Adipose tissue (tissue), 3 donors: ENCODE results near the gene PARP16. TPM values are rescaled to one million over a fixed set of nuclear protein-coding genes. Genes with fewer than 3 reads are reported as not detected.

ENCODE experiments used
- H3K27ac ChIP-seq: one replicate; pipeline ENCODE4 v1.5.1; 2013; ENCODE audit warnings: low read depth, low read length
- WGBS, 3 donors: extraction: QIAGEN DNeasy Blood & Tissue Kit; methylation state at CpG; one replicate each; pipeline ENCODE4 v1.1.7; 2013; 5-methylcytosine and 5-hydroxymethylcytosine counted together
- polyA plus RNA-seq, 3 donors: library from polyadenylated mRNA; stranded (reverse); fragments of 200-250 nt; gene quantifications; one replicate each; pipeline ENCODE4 v1.2.3, GENCODE V29; 2013
- donor health status: healthy with polysubstance abuse.
- donor health status: Bipolar disorder and iron deficiency.
- donor health status: healthy.

Gene PARP16
- polyA plus RNA-seq, 3 donors, result 5.6 to 9.3 (median 6.8) TPM

- 77 to 84% (median 82%) methylated on average over 10 of the region's 10 CpGs for WGBS, 3 donors
- H3K27ac ChIP-seq, result no peak overlapping the region
Measured at GRCh38 chr15:65217526-65218482, 68.9 kb downstream of the PARP16 start.

- H3K27ac ChIP-seq, result no peak overlapping the region
Measured at GRCh38 chr15:65215496-65215895, 71.2 kb downstream of the PARP16 start.

- H3K27ac ChIP-seq, result no peak overlapping the region
- 67 to 85% (median 72%) methylated on average over 4 of the region's 4 CpGs for WGBS, 3 donors
Measured at GRCh38 chr15:65214010-65214409, 72.7 kb downstream of the PARP16 start.

DNA sequence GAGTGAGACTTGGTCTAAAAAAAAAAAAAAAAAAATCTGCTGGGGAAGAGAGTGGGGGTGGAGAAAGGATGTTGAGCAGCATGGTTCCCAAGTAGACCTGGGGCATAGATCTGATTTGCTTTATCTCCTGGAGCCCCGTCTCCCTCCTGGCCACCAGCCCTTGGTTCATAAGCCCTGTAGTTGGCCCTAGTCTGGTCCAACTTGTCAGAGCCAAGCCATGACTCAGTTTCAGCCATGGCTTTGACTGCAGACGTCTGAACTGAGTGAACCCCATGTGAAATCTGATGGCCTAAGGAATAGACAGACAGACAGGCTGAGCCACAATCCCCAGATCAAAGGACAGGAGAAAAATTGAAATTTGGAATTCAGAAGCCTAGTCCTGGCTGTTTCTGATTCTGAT lies 73.4 kb downstream of the PARP16 start:
- 62 to 81% (median 71%) methylated on average over 2 of the region's 2 CpGs for WGBS, 3 donors
- H3K27ac ChIP-seq, result no peak overlapping the region

DNA sequence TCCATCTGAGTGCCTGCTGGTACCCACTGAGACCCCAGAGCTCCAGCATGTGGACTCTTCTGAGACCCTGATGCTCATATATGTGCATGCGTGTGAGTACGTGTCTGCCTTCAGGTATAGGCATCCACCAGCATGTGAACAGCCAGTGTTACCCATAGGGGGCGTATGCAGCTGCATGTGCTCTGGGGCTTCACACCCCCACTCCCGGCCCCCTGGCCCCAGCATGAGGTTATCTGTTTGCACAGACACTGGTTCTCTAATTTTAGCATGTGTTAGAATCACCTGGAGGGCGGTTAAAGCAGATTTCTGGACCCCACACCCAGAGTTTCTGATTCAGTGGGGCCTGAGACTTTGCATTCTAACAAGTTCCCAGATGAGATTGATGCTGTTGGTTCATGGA lies 74.6 kb downstream of the PARP16 start:
- 52 to 81% (median 78%) methylated on average over 5 of the region's 5 CpGs for WGBS, 3 donors
- peak overlapping the region; percentile 11 for H3K27ac ChIP-seq

- no peak overlapping the region for H3K27ac ChIP-seq
- 39 to 64% (median 41%) methylated on average over 6 of the region's 6 CpGs for WGBS, 3 donors
Measured at GRCh38 chr15:65211482-65211982, 75.2 kb downstream of the PARP16 start.

GRCh38 chr15:65210770-65211481 lies 75.8 kb downstream of the PARP16 start, which contains the start of gene CILP:
TSS of gene CILP (minus strand) at chr15:65211473. CDS start at chr15:65209755, 1,718 bp downstream.
- 62 to 83% (median 67%) methylated on average over 8 of the region's 8 CpGs for WGBS, 3 donors
- H3K27ac ChIP-seq, result peak within 1 kb of the TSS; percentile 11

- 70 to 79% (median 78%) methylated on average over 17 of the region's 17 CpGs for WGBS, 3 donors
- no peak overlapping the region for H3K27ac ChIP-seq
Measured at GRCh38 chr15:65209701-65210643, 76.7 kb downstream of the PARP16 start.

- WGBS, 3 donors, result 98 to 100% (median 100%) methylated on average over 2 of the region's 2 CpGs
- H3K27ac ChIP-seq, result no peak overlapping the region
Measured at GRCh38 chr15:65208647-65209046, 78.0 kb downstream of the PARP16 start.

Other genes starting within 250 kb of the PARP16 start
- under 1 TPM in 1 of 3 donors, not detected in 2; 0.10 TPM for gene SLC51B, start 241.5 kb downstream of the PARP16 start, polyA plus RNA-seq
- gene RASL12, start 218.9 kb downstream of the PARP16 start, polyA plus RNA-seq, result 10 to 100 TPM in 1 of 3 donors, 1 to 10 TPM in 2; 1.7 to 21.6 (median 6.7) TPM
- gene KBTBD13, start 210.1 kb downstream of the PARP16 start, polyA plus RNA-seq, result under 1 TPM in 1 of 3 donors, not detected in 2; 0.03 TPM
- gene UBAP1L, start 171.7 kb downstream of the PARP16 start, polyA plus RNA-seq, result 1 to 10 TPM; 1.3 to 2.2 (median 1.5) TPM
- gene PDCD7, start 153.1 kb downstream of the PARP16 start, polyA plus RNA-seq, result 10 to 100 TPM in 2 of 3 donors, 1 to 10 TPM in 1; 6.6 to 16.2 (median 13.9) TPM
- gene CLPX, start 101.5 kb downstream of the PARP16 start, polyA plus RNA-seq, result 10 to 100 TPM in 2 of 3 donors, 1 to 10 TPM in 1; 9.0 to 19.9 (median 13.4) TPM
- 10 to 100 TPM in 2 of 3 donors, 1 to 10 TPM in 1; 2.6 to 20.0 (median 13.0) TPM for gene CILP, start 75.4 kb downstream of the PARP16 start, polyA plus RNA-seq
- gene RNU5A-1, start 9.2 kb upstream of the PARP16 start, polyA plus RNA-seq, result not detected
- gene RNU5B-1, start 17.8 kb upstream of the PARP16 start, polyA plus RNA-seq, result not detected
- under 1 TPM in 2 of 3 donors, not detected in 1; 0.01 to 0.79 TPM for gene IGDCC3, start 91.1 kb upstream of the PARP16 start, polyA plus RNA-seq
- gene IGDCC4, start 136.1 kb upstream of the PARP16 start, polyA plus RNA-seq, result 1 to 10 TPM in 1 of 3 donors, under 1 TPM in 2; 0.14 to 4.2 (median 0.62) TPM
- gene DPP8, start 230.8 kb upstream of the PARP16 start, polyA plus RNA-seq, result 10 to 100 TPM in 2 of 3 donors, 1 to 10 TPM in 1; 8.4 to 10.8 (median 10.5) TPM
- 10 to 100 TPM; 11.2 to 20.8 (median 14.6) TPM for gene HACD3, start 243.6 kb upstream of the PARP16 start, polyA plus RNA-seq